ENCODE measurements around the gene MROH9.

GRCh38 chr1:170929412-170929834, 5.9 kb upstream of the MROH9 start:
- TF ChIP-seq CTCF (IDR thresholded peaks at IDR 0.05) (no peak), EP300 (IDR thresholded peaks at IDR 0.05) (no peak)

Measured in sigmoid colon (tissue), 4 donors.